Astrocyte (in vitro differentiated cells and primary cell): ENCODE data around the gene DIP2C.

Experiments
- CTCF ChIP-seq: IDR thresholded peaks from 2 replicates; pipeline ENCODE4 v1.5.1; 2011; ENCODE audit warnings: low read depth, mild to moderate bottlenecking, inconsistent platforms, low read length, moderate library complexity; ENCODE audit not compliant: insufficient read depth
- EZH2 ChIP-seq: IDR thresholded peaks from 2 replicates; pipeline ENCODE4 v1.6.1; 2012; ENCODE audit warnings: mild to moderate bottlenecking, low read length, inconsistent platforms; ENCODE audit not compliant: insufficient read depth

- TF ChIP-seq CTCF (no peak), EZH2 (no peak)
Observed at GRCh38 chr10:538895-539294, 150.6 kb downstream of the DIP2C start.
